Endothelial cell of umbilical vein (primary cell): ENCODE data around the gene SLC38A1. TPM values are rescaled to one million over a fixed set of nuclear protein-coding genes. Genes with fewer than 3 reads are reported as not detected.

Source experiments
- BruUV-seq: library from RNA; stranded (reverse); fragments of 400-500 nt; replicated peaks from 2 replicates; lab custom pipeline; 2021; lab: Mats Ljungman, UMichigan
- CTCF ChIA-PET: fragments of 300-600, 350-600 bp; sonication (Branson Sonifier 250); formaldehyde crosslinking; loops from one replicate; lab custom pipeline; 2021; ENCODE audit warnings: antibody characterized with exemption, inconsistent platforms; lab: Charles Lee
- POLR2A ChIA-PET: fragments of 300-600, 350-600 bp; sonication (Branson Sonifier 250); formaldehyde crosslinking; loops from one replicate; lab custom pipeline; 2021; ENCODE audit warnings: antibody characterized with exemption, inconsistent platforms; lab: Charles Lee
- DNase-seq: peaks from one replicate; pipeline ENCODE4 v3.0.0-alpha.2; 2011; ENCODE audit warnings: low read depth, low spot score
- FAIRE-seq: peaks from 2 replicates; lab custom pipeline; 2011; peaks lifted over from hg19 to GRCh38; lab: Jason Lieb, UNC
- H2AFZ ChIP-seq: 2 replicates; pipeline ENCODE4 v1.6.0; 2012; ENCODE audit warnings: low read depth, low read length, control low read depth, inconsistent platforms
- H3K27ac ChIP-seq: 2 replicates; pipeline ENCODE4 v1.5.1; 2011; ENCODE audit warnings: low read depth, mild to moderate bottlenecking, control low read depth, low read length, moderate library complexity; ENCODE audit not compliant: insufficient read depth
- H3K27me3 ChIP-seq, 2 experiments: 2 replicates each; pipeline versions ENCODE4 v1.6.0 to v1.6.1; 2011; ENCODE audit warnings: low read length in 2 of 2, mixed read lengths in 1 of 2; ENCODE audit not compliant: control insufficient read depth in 2 of 2, insufficient read depth in 2 of 2
- H3K36me3 ChIP-seq, 2 experiments: 2 replicates in 1 of 2; 3 replicates in 1 of 2; pipeline ENCODE4 v1.5.1; 2011; ENCODE audit warnings: low read length in 2 of 2, mild to moderate bottlenecking in 1 of 2, moderate library complexity in 1 of 2; ENCODE audit not compliant: control insufficient read depth in 2 of 2, insufficient read depth in 2 of 2; ENCODE audit errors: extremely low read depth in 1 of 2
- H3K4me1 ChIP-seq: 3 replicates; pipeline ENCODE4 v1.5.1; 2011; ENCODE audit warnings: mild to moderate bottlenecking, low read length; ENCODE audit not compliant: control insufficient read depth, insufficient read depth; ENCODE audit errors: extremely low read depth
- H3K4me2 ChIP-seq: 2 replicates; pipeline ENCODE4 v1.6.1; 2011; ENCODE audit warnings: low read length, control low read depth, mixed read lengths; ENCODE audit not compliant: insufficient read depth
- H3K4me3 ChIP-seq, 3 experiments: fragments of 200-600 bp in 1 of 3; sonication (generic), shearing (Covaris generic) in 1 of 3; replicated peaks in 1 of 3; 2 replicates each; pipeline ENCODE4 v1.5.1; 2011 to 2016; ENCODE audit warnings: control low read depth in 3 of 3, low read length in 3 of 3, mild to moderate bottlenecking in 2 of 3, inconsistent platforms in 1 of 3, low read depth in 1 of 3, moderate library complexity in 1 of 3; ENCODE audit not compliant: insufficient read depth in 1 of 3
- H3K79me2 ChIP-seq: 2 replicates; pipeline ENCODE4 v1.6.0; 2012; ENCODE audit warnings: low read length, inconsistent platforms; ENCODE audit not compliant: control insufficient read depth, insufficient read depth
- H3K9ac ChIP-seq: replicated peaks from 2 replicates; pipeline ENCODE3; 2011; ENCODE audit warnings: low read length, control low read depth; ENCODE audit not compliant: insufficient read depth; ENCODE audit errors: extremely low read depth
- H3K9me1 ChIP-seq: replicated peaks from 3 replicates; pipeline ENCODE4 v1.6.0; 2011; ENCODE audit warnings: mild to moderate bottlenecking, low read length; ENCODE audit not compliant: control insufficient read depth, insufficient read depth; ENCODE audit errors: extremely low read depth
- H3K9me3 ChIP-seq: replicated peaks from 2 replicates; pipeline ENCODE4 v1.5.1; 2012; ENCODE audit warnings: low read length, inconsistent platforms; ENCODE audit not compliant: control insufficient read depth, insufficient read depth
- H4K20me1 ChIP-seq: replicated peaks from 2 replicates; pipeline ENCODE3; 2011; ENCODE audit warnings: mild to moderate bottlenecking, low read length; ENCODE audit not compliant: control insufficient read depth, insufficient read depth; ENCODE audit errors: extremely low read depth
- EZH2 ChIP-seq: IDR thresholded peaks from 2 replicates; pipeline ENCODE4 v1.6.1; 2012; ENCODE audit warnings: borderline replicate concordance, low read depth, mild to moderate bottlenecking, moderate library complexity, low read length, inconsistent platforms; ENCODE audit not compliant: severe bottlenecking
- FOS ChIP-seq: IDR thresholded peaks from 2 replicates; pipeline ENCODE4 v1.6.1; 2011; ENCODE audit warnings: mild to moderate bottlenecking, low read length, moderate library complexity, borderline replicate concordance; ENCODE audit not compliant: insufficient read depth
- GATA2 ChIP-seq: IDR thresholded peaks from 2 replicates; pipeline ENCODE4 v1.7.0; 2011; ENCODE audit warnings: low read depth, mild to moderate bottlenecking, moderate library complexity, mixed read lengths, low read length; ENCODE audit not compliant: insufficient read length, insufficient read depth
- JUN ChIP-seq: IDR thresholded peaks from 2 replicates; pipeline ENCODE4 v1.6.1; 2011; ENCODE audit warnings: borderline replicate concordance, low read depth; ENCODE audit not compliant: insufficient read length, insufficient read depth
- MYC ChIP-seq: IDR thresholded peaks from one replicate; pipeline ENCODE4 v1.6.1; 2011; ENCODE audit warnings: mild to moderate bottlenecking, low read depth, low read length
- POLR2A ChIP-seq: IDR thresholded peaks from 2 replicates; pipeline ENCODE4 v1.6.1; 2012; ENCODE audit warnings: low read depth, mild to moderate bottlenecking, control low read depth, low read length
- POLR2AphosphoS5 ChIP-seq: IDR thresholded peaks from 2 replicates; pipeline ENCODE4 v1.6.1; 2012; ENCODE audit warnings: low read depth, mild to moderate bottlenecking, control low read depth, low read length, moderate library complexity; ENCODE audit not compliant: insufficient read depth
- dilution Hi-C: fragments of 300-500 bp; cut with MboI; formaldehyde crosslinking; loops from one replicate; pipeline ENCODE4 v1.15.0; 2019; ENCODE audit warnings: low sequenced_read_pairs; ENCODE audit not compliant: extremely low pct_ligation_motif_present
- intact Hi-C: fragments of 100-400 bp; cut with micrococcal nuclease; formaldehyde crosslinking; loops from one replicate; pipeline ENCODE4 v1.10.0; 2022
- polyA plus RNA-seq, 4 experiments: library from polyadenylated mRNA; depleted of rRNA in 3 of 4; stranded (reverse) in 3 of 4; unstranded in 1 of 4; fragments of >200 nt; gene quantifications; 2 replicates each; pipeline versions ENCODE4 v1.2.1 to v1.2.3, GENCODE V29; 2011 to 2012; ENCODE audit warnings: missing spikeins in 1 of 4
- total RNA-seq: library from RNA; stranded (reverse); gene quantifications from 2 replicates; pipeline ENCODE4 v1.2.3, GENCODE V29; 2021
- TF ChIP-seq, protein P1 (sequence below), 2 donors: IDR thresholded peaks; 1 replicate in 1 of 2; 2 replicates in 1 of 2; pipeline ENCODE4 v1.5.1; 2011; ENCODE audit warnings: low read length in 2 of 2, mild to moderate bottlenecking in 2 of 2, moderate library complexity in 2 of 2, control low read depth in 1 of 2, inconsistent platforms in 1 of 2, low read depth in 1 of 2; ENCODE audit not compliant: insufficient read depth in 1 of 2; ENCODE audit errors: extremely low read depth in 1 of 2
- TF ChIP-seq, protein P2 (sequence below): IDR thresholded peaks from 2 replicates; pipeline ENCODE4 v1.6.1; 2011; ENCODE audit not compliant: insufficient read depth, insufficient read length

The SLC38A1 gene
- total and polyA plus RNA-seq, 2 donors (not counting 3 experiments of a cell fraction or from before 2014, with no cell fraction given) = 23.6 to 86.4 TPM

DNA sequence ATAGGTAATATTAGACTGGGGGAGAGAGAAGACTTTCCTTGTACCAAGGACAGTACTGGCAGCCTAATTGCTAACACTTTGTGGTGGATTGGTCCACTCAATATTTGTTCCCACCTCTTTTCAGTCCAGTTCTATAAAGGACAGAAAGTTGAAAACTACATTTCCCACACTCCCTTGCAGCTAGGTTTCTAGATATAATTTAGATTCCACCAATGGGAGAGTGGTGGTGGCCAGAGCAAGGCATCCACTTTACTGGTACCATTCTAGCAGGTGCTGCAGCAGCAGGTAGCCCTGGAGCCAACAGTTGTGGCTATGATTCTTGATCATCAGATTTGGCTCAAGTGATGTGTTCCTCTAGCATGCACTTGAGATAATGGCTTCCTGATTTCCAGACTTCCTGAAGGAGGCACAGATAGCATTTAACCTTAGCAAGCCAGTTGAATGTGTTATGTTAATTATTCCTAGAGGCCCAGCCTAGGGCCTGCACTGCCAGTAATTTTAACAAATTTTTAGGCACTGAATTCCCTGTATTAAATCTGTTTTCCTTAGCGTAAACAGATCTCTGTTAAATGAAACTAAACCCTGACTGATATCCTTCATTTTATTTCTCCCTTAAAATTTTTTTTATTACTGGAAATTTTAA, 24.4 kb downstream of the SLC38A1 start:
- no peak overlapping the region for H3K4me2 ChIP-seq
- no peak for FAIRE-seq
- H3K9me3 ChIP-seq = no peaks in the 10 kb centered on the region
- no peaks in the 10 kb centered on the region for H4K20me1 ChIP-seq
- no peak overlapping the region for H2AFZ ChIP-seq
- peaks cover 2 to 4% of the 10 kb centered on the region in 2 experiments for H3K36me3 ChIP-seq
- H3K4me1 ChIP-seq = peaks cover 9% of the 10 kb centered on the region
- TF ChIP-seq POLR2AphosphoS5 = no peak
- no peak for TF ChIP-seq GATA2
- TF ChIP-seq JUN = no peak
- TF ChIP-seq, protein P1, sequence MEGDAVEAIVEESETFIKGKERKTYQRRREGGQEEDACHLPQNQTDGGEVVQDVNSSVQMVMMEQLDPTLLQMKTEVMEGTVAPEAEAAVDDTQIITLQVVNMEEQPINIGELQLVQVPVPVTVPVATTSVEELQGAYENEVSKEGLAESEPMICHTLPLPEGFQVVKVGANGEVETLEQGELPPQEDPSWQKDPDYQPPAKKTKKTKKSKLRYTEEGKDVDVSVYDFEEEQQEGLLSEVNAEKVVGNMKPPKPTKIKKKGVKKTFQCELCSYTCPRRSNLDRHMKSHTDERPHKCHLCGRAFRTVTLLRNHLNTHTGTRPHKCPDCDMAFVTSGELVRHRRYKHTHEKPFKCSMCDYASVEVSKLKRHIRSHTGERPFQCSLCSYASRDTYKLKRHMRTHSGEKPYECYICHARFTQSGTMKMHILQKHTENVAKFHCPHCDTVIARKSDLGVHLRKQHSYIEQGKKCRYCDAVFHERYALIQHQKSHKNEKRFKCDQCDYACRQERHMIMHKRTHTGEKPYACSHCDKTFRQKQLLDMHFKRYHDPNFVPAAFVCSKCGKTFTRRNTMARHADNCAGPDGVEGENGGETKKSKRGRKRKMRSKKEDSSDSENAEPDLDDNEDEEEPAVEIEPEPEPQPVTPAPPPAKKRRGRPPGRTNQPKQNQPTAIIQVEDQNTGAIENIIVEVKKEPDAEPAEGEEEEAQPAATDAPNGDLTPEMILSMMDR (IDR thresholded peaks at IDR 0.05; ENCODE audit: extremely low read depth in 1 of 2, insufficient read depth in 1 of 2, low read depth in 1 of 2, low read length in 2 of 2) = no peak
- TF ChIP-seq FOS = no peak
- no peak for TF ChIP-seq MYC
- TF ChIP-seq POLR2A = no peak
- no peak for TF ChIP-seq EZH2
- TF ChIP-seq, protein P2, sequence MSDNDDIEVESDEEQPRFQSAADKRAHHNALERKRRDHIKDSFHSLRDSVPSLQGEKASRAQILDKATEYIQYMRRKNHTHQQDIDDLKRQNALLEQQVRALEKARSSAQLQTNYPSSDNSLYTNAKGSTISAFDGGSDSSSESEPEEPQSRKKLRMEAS = no peak
- no peaks in the 10 kb centered on the region for H3K27me3 ChIP-seq
- dilution Hi-C loops = no loop called here
- peaks cover 91% of the 10 kb centered on the region for H3K79me2 ChIP-seq
- no TSS peak for BruUV-seq
- ChIA-PET POLR2A (no interaction called here), CTCF (interaction anchor here (1.0 kb wide), 1 partner anchor 17 kb away, joined by 4 read pairs; no protein-coding TSS in a partner anchor)
- no peak for DNase-seq
- no peaks in the 10 kb centered on the region for H3K9me1 ChIP-seq
- intact Hi-C loops = no loop called here
- H3K4me3 ChIP-seq = no peak overlapping the region
- no peak overlapping the region for H3K9ac ChIP-seq
- H3K27ac ChIP-seq = no peak overlapping the region
